HG03196 (cell line): Measurements from ENCODE around the gene PARD3.

ENCODE experiments used
- ATAC-seq: cut with Tn5 transposase; IDR thresholded peaks from one replicate; pipeline ENCODE4 v1.9.1; 2021; ENCODE audit not compliant: unreplicated experiment

Gene PARD3

GRCh38 chr10:34479520-34480179 is 335.4 kb downstream of the PARD3 start:
- ATAC-seq = no peak

DNA sequence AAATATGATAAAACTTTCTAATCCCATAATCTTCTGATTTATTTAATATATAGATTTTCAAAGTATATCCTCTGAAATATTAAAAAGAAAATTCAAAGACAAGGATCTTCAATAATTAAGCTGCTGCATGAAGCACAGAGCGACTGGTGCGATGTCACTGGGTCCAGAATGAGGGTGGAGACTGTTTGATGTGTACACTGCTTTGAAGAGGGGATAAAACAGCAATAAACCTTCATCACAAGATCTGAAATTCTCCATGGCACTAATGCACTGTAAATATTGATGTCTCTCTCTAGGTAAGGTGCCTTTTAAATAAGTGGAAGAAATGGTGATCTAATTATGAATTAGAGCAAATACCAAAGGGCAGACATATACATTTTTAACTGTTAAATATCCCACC is 337.8 kb downstream of the PARD3 start:
- ATAC-seq = no peak

- ATAC-seq = no peak
These were observed 338.5 kb downstream of the PARD3 start for GRCh38 chr10:34476608-34477007.

- ATAC-seq = no peak
These were observed 339.3 kb downstream of the PARD3 start for GRCh38 chr10:34475786-34476185.

DNA sequence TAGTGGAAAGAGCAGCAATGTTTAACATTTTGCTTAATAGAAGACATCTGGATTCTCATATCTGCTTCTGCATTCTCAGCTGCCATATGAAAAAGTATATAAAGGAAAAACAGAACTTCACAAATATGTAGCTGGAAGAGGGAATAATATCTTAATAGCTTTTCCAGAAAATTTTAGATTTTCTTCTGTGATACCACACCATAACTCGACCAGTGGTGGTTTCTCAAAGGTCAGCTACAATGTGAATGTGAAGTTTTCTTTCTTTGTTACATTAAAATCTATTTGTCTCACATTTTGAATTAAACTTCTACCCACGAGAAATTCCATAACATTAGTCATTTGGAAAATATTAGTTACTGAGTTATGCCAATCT is 339.8 kb downstream of the PARD3 start:
- ATAC-seq = no peak

DNA sequence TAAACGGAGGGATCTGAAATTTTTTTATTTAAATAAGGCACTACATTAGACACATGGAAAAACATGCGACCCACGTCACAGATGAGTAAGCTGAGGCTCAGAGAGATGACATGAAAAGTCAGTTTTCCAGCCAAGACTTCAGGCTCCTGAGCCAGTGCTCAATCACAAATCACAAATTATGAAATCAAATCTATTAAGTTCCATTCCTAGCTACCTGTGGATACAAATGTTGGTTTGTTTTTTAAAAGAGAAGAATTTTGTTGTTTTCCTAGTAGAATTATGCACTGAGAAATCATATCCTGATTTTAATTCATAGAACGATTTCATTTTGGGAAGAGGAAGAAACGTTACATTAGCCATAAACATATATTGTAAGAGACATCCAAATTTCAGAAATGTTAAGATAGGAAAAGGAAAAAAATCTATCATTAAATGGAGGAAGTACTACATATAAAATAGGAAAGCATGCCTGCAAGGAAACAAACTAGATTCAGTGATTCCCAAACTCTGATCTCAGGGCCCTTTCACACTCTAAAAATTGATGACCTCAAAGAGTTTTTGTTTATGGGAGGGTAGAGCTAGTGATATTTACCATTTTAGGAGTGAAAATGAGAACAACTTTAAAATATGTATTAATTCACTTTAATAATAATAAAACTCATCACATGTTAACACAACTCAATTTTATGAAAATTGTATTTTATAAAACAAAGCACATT is 340.4 kb downstream of the PARD3 start:
- no peak for ATAC-seq

DNA sequence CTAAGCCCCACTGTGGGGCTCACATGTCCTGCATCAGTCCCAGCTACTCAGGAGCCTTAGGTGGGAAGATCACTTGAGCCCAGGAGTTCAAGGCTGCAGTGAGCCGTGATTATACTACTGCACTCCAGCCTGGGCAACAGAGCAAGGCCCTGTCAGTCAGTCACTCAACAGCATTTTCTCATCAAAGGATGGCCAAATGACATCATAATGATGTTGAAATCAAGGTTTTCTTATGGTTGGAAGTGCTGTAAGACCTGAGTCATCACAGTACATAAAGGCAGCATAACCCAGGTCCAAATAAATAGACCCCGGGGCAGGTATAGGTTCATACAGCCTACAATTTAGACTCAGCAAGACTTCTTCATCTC is 341.1 kb downstream of the PARD3 start:
- no peak for ATAC-seq

- no peak for ATAC-seq
These were observed 341.7 kb downstream of the PARD3 start for GRCh38 chr10:34473174-34474008.

DNA sequence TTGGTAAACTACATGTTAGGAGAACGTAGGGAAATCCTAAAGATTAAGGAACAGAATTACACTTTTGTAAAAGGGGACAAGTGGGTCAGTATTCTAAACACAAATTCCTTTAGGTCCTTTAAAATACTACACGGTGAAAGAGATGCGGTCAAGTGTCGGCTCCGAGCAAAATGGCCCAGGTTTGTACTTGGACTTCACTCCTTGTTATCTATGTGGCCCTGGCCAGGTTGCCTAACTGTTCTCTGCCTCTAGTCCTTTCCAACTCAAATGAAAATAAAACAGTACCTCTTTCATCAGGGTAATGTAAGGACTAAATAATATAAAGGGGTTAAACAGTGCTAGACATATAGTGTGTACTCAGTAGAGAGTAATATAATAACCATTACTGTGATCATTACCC is 344.8 kb downstream of the PARD3 start:
- ATAC-seq = no peak

DNA sequence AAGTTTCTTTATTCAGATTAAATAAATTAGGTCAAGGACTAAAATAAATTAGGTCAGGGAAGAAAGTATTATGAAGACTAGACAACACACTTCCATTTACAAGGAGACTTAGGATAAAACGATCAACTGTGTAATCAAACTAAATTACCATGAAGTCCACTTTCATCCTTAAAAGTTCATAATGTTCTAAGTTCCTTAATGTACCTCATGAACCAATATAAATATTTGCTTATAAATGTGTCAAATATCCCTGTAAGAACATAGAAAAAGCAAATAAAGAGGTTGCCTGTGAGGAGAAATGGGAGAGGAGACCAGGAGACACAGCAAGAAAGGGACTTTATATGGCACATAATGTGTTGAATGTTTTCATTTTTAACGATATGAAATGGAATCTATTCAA is 345.6 kb downstream of the PARD3 start:
- ATAC-seq = no peak

GRCh38 chr10:34467902-34468301 is 347.2 kb downstream of the PARD3 start:
- ATAC-seq = no peak

DNA sequence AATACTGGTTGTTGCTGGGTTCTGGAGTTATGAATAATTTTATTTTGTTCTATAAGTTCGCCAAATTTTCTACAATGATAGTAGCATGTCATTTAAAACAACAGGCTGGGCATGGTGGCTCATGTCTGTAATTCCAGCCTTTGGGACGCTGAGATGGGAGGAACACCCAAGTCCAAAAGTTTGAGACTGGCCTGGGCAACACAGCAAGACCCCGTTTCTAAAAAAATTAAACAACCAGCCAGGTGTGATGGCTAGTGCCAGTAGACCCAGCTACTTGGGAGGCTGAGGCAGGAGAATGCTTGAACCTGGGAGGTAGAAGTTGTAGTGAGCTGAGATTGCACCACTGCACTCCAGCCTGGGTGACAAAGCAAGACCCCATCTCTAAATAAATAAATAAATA is 347.7 kb downstream of the PARD3 start:
- no peak for ATAC-seq

- no peak for ATAC-seq
These were observed 349.4 kb downstream of the PARD3 start for GRCh38 chr10:34465678-34466077.

DNA sequence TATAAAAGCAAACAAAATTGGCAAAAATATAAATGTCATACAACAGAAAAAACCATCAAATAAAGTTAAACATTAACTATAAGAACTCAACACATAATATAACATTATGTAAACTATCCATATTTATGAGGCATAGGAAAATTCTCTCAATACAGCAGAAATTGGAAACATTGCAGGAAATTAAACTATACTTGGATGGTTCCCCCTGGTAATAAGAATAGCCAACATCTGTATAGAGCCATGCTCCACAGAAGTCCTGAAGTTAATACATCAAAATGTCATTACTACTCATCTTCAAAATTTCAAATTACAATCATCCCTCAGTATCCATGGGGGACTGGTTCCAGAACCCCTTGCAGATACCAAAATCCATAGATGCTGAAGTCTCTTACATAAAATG is 350.5 kb downstream of the PARD3 start:
- no peak for ATAC-seq

- ATAC-seq = no peak
These were observed 351.1 kb downstream of the PARD3 start for GRCh38 chr10:34464000-34464399.

DNA sequence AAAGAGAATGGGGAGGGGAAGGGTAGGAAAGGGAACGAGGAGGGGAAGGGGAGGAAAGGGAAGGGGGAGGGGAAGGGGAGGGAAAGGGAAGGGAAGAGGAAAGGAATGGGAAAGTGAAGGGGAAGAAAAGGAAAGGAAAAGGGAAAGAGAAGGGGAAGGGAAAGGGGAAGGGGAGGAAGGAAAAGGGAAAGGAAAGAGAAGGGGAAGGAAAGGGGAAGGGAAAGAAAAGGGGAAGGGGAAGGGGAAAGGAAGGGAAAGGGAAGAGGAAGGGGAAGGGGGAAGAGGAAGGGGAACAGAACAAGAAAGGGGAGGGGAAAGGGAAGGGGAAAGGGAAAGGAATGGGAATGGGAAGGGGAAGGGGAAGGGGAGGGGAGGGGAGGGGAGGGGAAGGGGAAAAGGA is 352.1 kb downstream of the PARD3 start:
- no peak for ATAC-seq

- no peak for ATAC-seq
These were observed 353.0 kb downstream of the PARD3 start for GRCh38 chr10:34462056-34462455.

GRCh38 chr10:34454590-34455261 is 360.4 kb downstream of the PARD3 start:
- no peak for ATAC-seq

- ATAC-seq = no peak
These were observed 365.3 kb downstream of the PARD3 start for GRCh38 chr10:34449836-34450235.

- no peak for ATAC-seq
These were observed 369.0 kb downstream of the PARD3 start for GRCh38 chr10:34446049-34446448.
